ENCODE measurements around the gene TMEM250. TPM values are rescaled to one million over a fixed set of nuclear protein-coding genes. Genes with fewer than 3 reads are reported as not detected.
A peak's percentile ranks its signal among the peaks of the same experiment; 100 is the strongest.

The TMEM250 gene
- total RNA-seq, 1 donor from 2014 or later, result 29.8 TPM

DNA sequence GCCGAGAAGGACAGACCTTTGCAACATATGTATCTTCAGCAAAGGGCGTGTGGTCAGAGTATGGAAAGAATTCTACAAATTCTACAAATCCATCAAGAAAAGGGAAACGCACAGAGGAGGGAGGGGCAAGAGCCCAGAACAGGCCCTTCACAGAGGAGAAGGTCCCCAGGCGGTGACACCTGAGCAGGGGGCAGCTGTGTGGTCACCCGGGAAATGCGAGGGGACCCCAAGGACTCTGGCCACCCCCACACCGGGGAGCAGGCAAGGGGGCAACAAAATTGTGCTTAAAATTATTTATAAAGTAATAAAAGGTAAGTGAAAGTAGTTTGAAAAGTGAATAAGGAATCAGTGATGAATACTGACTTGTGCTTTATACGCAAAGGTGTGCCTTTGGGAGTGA lies 41.2 kb downstream of the TMEM250 start:
- FAIRE-seq, result no peak
- H3K4me1 ChIP-seq (ENCODE audit: insufficient read depth, low read length), result peaks cover 2% of the 10 kb centered on the region
- no peaks in the 10 kb centered on the region for H3K4me1 Mint-ChIP-seq (ENCODE audit: low read depth, unreplicated experiment)
- H4K20me1 ChIP-seq (ENCODE audit: insufficient read depth, low read length), result peaks cover 86% of the 10 kb centered on the region
- no peak overlapping the region for H3K4me2 ChIP-seq (ENCODE audit: low read length)
- H3K79me2 ChIP-seq (ENCODE audit: insufficient read depth, low read length), result peaks cover 84% of the 10 kb centered on the region
- H3K9me3 Mint-ChIP-seq (ENCODE audit: unreplicated experiment), result no peaks in the 10 kb centered on the region
- H3K9me3 ChIP-seq (ENCODE audit: insufficient read depth, low read depth, low read length), result no peaks in the 10 kb centered on the region
- H3K9ac ChIP-seq (ENCODE audit: low read length), result no peak overlapping the region
- H3K4me3 ChIP-seq (ENCODE audit: insufficient read depth, low read depth, low read length), result no peak overlapping the region
- H3K27ac Mint-ChIP-seq (ENCODE audit: unreplicated experiment), result no peak overlapping the region
- H3K27ac ChIP-seq (ENCODE audit: low read depth, low read length), result no peak overlapping the region
- no peaks in the 10 kb centered on the region for H3K27me3 ChIP-seq (ENCODE audit: insufficient read depth, low read length)
- no peaks in the 10 kb centered on the region for H3K36me3 ChIP-seq (ENCODE audit: insufficient read depth, low read length)
- no peak overlapping the region for H3K4me3 Mint-ChIP-seq (ENCODE audit: unreplicated experiment)
- no peak for TF ChIP-seq CTCF (IDR thresholded peaks at IDR 0.05; ENCODE audit: insufficient read depth, low read depth, low read length)
- no peak for TF ChIP-seq EZH2 (IDR thresholded peaks at IDR 0.05; ENCODE audit: insufficient read depth, low read length)
- DNase-seq (ENCODE audit: low read depth), result no peak
- H3K27me3 Mint-ChIP-seq (ENCODE audit: low read depth, unreplicated experiment), result no peaks in the 10 kb centered on the region
- peaks cover 9% of the 10 kb centered on the region for H3K36me3 Mint-ChIP-seq (ENCODE audit: low read depth, unreplicated experiment)
- H2AFZ ChIP-seq (ENCODE audit: low read depth, low read length), result no peak overlapping the region

DNA sequence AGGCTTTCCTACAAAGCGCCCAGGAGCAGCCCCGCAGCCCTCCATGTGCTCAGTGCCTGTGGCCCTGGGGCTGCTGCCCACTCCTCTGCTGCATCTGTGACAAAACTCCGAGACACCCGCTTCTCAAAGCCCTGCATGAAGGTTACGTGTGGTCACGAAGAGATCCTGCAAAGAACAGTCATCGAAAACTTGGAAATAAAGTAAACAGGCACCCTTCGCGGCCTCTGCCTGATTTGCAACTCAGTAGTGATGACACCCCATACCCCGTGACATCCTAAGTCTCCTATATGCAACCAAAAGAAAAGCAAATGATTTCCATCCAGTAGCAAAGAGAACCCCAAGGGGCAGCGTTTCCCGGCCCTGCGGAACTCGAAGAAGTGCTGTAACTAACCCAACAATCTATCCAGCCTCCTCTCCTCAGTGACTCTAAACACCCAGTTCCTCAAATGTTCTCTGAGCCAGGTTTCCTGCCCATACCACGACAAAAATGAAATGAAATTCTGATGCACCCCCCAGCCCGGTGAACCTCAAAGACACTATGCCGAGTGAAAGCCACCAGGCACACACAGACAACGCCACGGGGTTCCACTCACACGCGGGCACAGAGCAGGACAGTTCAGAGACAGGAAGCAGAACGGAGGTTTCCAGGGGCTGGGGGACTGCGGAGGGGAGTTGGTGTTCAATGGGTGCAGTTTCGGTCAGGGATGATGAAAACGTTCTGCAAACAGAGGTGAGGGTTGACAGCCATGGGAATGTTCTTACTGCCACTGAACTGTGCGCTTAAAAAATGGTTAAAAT lies 42.6 kb downstream of the TMEM250 start:
- no peak for TF ChIP-seq EZH2 (IDR thresholded peaks at IDR 0.05; ENCODE audit: insufficient read depth, low read length)
- TF ChIP-seq CTCF (IDR thresholded peaks at IDR 0.05; ENCODE audit: insufficient read depth, low read depth, low read length), result no peak
- H3K9me3 ChIP-seq (ENCODE audit: insufficient read depth, low read depth, low read length), result no peaks in the 10 kb centered on the region
- H3K27me3 Mint-ChIP-seq (ENCODE audit: low read depth, unreplicated experiment), result no peaks in the 10 kb centered on the region
- no peaks in the 10 kb centered on the region for H3K4me1 Mint-ChIP-seq (ENCODE audit: low read depth, unreplicated experiment)
- H2AFZ ChIP-seq (ENCODE audit: low read depth, low read length), result no peak overlapping the region
- peaks cover 70% of the 10 kb centered on the region for H3K79me2 ChIP-seq (ENCODE audit: insufficient read depth, low read length)
- no peak overlapping the region for H3K9ac ChIP-seq (ENCODE audit: low read length)
- FAIRE-seq, result no peak
- DNase-seq (ENCODE audit: low read depth), result no peak
- H3K27ac Mint-ChIP-seq (ENCODE audit: unreplicated experiment), result no peak overlapping the region
- H3K36me3 Mint-ChIP-seq (ENCODE audit: low read depth, unreplicated experiment), result peaks cover 9% of the 10 kb centered on the region
- H4K20me1 ChIP-seq (ENCODE audit: insufficient read depth, low read length), result peaks cover 83% of the 10 kb centered on the region
- no peak overlapping the region for H3K4me3 ChIP-seq (ENCODE audit: insufficient read depth, low read depth, low read length)
- no peaks in the 10 kb centered on the region for H3K9me3 Mint-ChIP-seq (ENCODE audit: unreplicated experiment)
- no peaks in the 10 kb centered on the region for H3K27me3 ChIP-seq (ENCODE audit: insufficient read depth, low read length)
- H3K4me3 Mint-ChIP-seq (ENCODE audit: unreplicated experiment), result peak overlapping the region; percentile 27
- peaks cover 2% of the 10 kb centered on the region for H3K4me1 ChIP-seq (ENCODE audit: insufficient read depth, low read length)
- H3K4me2 ChIP-seq (ENCODE audit: low read length), result no peak overlapping the region
- no peak overlapping the region for H3K27ac ChIP-seq (ENCODE audit: low read depth, low read length)
- H3K36me3 ChIP-seq (ENCODE audit: insufficient read depth, low read length), result no peaks in the 10 kb centered on the region

Measured in astrocyte (in vitro differentiated cells and primary cell).